Measurements from ENCODE around the gene SRP72.

- TF ChIP-seq POLR2A (IDR thresholded peaks at IDR 0.05; ENCODE audit: low read length) = no peak
- TF ChIP-seq, protein P1, sequence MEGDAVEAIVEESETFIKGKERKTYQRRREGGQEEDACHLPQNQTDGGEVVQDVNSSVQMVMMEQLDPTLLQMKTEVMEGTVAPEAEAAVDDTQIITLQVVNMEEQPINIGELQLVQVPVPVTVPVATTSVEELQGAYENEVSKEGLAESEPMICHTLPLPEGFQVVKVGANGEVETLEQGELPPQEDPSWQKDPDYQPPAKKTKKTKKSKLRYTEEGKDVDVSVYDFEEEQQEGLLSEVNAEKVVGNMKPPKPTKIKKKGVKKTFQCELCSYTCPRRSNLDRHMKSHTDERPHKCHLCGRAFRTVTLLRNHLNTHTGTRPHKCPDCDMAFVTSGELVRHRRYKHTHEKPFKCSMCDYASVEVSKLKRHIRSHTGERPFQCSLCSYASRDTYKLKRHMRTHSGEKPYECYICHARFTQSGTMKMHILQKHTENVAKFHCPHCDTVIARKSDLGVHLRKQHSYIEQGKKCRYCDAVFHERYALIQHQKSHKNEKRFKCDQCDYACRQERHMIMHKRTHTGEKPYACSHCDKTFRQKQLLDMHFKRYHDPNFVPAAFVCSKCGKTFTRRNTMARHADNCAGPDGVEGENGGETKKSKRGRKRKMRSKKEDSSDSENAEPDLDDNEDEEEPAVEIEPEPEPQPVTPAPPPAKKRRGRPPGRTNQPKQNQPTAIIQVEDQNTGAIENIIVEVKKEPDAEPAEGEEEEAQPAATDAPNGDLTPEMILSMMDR (IDR thresholded peaks at IDR 0.05) = no peak
- TF ChIP-seq JUN (IDR thresholded peaks at IDR 0.05) = no peak
- TF ChIP-seq RAD21 (conservative IDR thresholded peaks at IDR 0.05 in 1 of 2, IDR thresholded peaks at IDR 0.05 in 1 of 2) = no peak
- TF ChIP-seq MAFK (IDR thresholded peaks at IDR 0.05; ENCODE audit: partially characterized antibody) = no peak
- TF ChIP-seq, protein P2, sequence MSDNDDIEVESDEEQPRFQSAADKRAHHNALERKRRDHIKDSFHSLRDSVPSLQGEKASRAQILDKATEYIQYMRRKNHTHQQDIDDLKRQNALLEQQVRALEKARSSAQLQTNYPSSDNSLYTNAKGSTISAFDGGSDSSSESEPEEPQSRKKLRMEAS (IDR thresholded peaks at IDR 0.05) = no peak
- TF ChIP-seq PHF8 (IDR thresholded peaks at IDR 0.05; ENCODE audit: borderline replicate concordance, low read depth) = no peak
- TF ChIP-seq PBX3 (IDR thresholded peaks at IDR 0.05) = no peak
Observed at GRCh38 chr4:56425518-56425917, 41.9 kb upstream of the SRP72 start.

All from A549 (cell line).